ENCODE results near the gene RNASEH2A.

The RNASEH2A gene

GRCh38 chr19:12806242-12807081, at the start of gene RNASEH2A:
TSS of gene RNASEH2A (plus strand) at chr19:12806584. CDS start at chr19:12806674, 90 bp downstream.
- DNase-seq: peak; percentile 77

GRCh38 chr19:12757544-12758274, 48.7 kb upstream of the RNASEH2A start:
- DNase-seq: peak; percentile 38

- DNase-seq: no peak
Observed at GRCh38 chr19:12759686-12760085, 46.7 kb upstream of the RNASEH2A start.

- DNase-seq: no peak
Observed at GRCh38 chr19:12763100-12763499, 43.3 kb upstream of the RNASEH2A start.

GRCh38 chr19:12764698-12765097, 41.7 kb upstream of the RNASEH2A start:
- DNase-seq: no peak

GRCh38 chr19:12766051-12766521, 40.3 kb upstream of the RNASEH2A start:
- DNase-seq: peak; percentile 27

DNA sequence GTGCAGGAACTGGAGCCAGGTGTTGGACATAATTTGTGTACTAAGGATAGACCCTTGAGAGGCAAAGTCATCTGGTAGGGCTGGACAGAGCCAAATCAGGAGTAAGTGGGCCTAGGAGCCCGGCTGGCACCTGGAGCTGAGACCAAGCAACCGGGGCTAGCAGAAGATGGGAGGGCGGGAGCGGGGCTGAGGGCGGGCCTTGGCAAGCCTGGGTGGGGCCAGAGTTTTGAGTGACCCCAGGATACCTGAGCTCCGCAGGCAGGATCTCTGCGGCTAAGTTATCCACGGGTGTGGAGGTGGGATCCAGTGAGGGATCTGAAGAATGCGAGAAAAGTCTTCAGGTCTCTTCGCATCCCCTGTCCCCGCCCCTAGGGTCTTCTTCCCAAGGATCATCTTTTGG, 39.2 kb upstream of the RNASEH2A start:
- no peak for DNase-seq

- no peak for DNase-seq
Observed at GRCh38 chr19:12767666-12768065, 38.7 kb upstream of the RNASEH2A start.

DNA sequence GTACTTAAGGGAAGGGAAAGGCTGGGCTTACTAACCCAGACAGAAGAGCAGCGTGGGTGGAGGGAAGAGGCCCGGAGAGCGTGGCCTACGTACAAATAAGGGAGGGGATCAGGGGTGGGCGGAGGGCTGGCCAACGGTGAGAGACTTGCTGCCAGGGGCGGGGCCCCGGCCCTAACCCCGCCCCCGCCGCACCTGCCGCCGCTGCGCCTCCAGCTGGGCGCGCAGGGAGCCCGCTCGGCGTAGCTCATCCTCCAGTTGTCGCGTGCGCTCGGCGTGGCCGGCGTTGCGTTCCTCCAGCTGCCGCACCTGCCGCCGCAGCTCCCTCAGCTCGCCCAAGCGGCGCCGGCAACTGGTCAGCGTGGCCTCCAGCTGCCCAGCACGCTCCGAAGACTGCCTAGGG, 36.7 kb upstream of the RNASEH2A start:
- no peak for DNase-seq

DNA sequence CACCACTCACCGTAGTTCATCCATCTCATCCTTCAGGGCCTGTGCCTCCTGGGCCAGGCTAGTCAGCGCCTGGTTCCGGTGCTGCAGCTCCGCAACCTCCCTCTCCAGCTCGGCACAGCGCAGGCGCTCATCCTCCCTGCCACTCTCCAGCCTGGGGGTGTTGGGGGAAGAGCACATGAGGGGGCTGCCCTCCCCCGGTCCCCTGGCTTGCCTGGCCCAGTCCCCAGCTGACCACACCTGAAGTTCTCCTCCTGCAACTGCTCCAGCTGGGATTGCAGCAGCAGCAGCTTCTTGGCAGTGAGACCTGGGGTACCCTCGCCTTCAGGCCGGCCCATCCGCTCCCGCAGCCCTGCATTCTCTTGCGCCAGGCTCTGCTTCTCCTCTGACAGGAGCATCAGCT, 35.5 kb upstream of the RNASEH2A start:
- no peak for DNase-seq

- DNase-seq: no peak
Observed at GRCh38 chr19:12772323-12772722, 34.1 kb upstream of the RNASEH2A start.

- no peak for DNase-seq
Observed at GRCh38 chr19:12773571-12773970, 32.8 kb upstream of the RNASEH2A start.

- no peak for DNase-seq
Observed at GRCh38 chr19:12774588-12775555, 31.5 kb upstream of the RNASEH2A start, which contains the start of gene HOOK2. TSS of gene HOOK2 (minus strand) at chr19:12775552. CDS start at chr19:12775449, 103 bp downstream.

DNA sequence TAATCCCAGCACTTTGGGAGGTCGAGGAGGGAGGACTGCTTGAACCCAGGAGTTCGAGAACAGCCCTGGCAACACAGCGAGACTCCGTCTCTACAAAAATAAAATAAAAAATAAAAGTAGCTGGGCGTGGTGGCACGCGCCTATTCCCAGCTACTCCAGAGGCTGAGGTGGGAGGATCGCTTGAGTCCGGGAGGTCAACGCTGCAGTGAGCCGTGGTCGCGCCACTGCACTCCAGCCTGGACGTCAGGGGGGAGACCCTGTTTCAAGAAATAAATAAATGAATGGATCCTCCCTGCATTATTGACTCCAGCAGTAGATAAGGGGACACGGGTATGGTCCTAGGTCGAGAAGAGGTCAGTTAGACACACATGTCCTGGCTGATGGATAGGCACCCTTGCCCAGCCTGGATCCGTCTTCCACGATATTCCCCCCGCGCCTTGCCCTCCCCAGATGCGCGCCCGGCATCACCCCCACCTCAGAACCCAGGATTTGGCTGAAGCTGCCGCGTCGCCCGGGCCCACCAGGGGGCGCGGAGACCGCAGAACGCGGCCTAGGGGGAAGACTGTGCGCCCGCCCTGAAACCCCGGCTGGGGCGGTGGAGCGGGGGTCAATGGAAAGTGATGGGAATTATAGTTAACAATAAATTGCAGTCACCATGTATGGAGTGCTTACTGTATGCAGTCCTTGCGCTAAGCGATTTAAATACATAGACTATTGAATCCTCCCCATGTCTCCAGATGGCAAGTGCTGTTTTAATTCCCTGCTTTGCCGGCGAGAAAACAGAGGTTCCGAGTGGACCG, 29.0 kb upstream of the RNASEH2A start:
- DNase-seq: peak; percentile 69

GRCh38 chr19:12778017-12778904, 28.1 kb upstream of the RNASEH2A start:
- DNase-seq: peak; percentile 72

- no peak for DNase-seq
Observed at GRCh38 chr19:12778905-12779161, 27.6 kb upstream of the RNASEH2A start.

- peak; percentile 40 for DNase-seq
Observed at GRCh38 chr19:12779162-12779993, 27.0 kb upstream of the RNASEH2A start.

DNA sequence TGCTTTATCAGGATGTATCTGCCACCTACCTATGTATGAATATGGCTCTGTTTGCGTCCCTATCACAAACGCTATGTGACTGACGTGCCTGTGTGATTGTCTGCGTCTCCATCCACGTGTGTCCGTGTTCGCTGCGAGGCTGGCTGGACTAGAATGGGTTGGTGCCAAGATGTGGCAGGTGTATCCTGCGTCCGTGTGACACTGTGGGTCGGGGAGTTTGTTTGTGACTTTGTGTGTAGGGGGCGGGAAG, 24.3 kb upstream of the RNASEH2A start:
- no peak for DNase-seq

- peak; percentile 45 for DNase-seq
Observed at GRCh38 chr19:12782424-12783290, 23.7 kb upstream of the RNASEH2A start.

Data from DMS 273 treated with DMSO at 0.1 percent for 48 hours (cell line).